Measurements from ENCODE around the gene TM9SF4.
"Not testable (repeated sequence)": the region's sequence is repeated elsewhere in the genome, so short reads cannot be mapped to it uniquely, and the experiment has no call there.

Gene TM9SF4

DNA sequence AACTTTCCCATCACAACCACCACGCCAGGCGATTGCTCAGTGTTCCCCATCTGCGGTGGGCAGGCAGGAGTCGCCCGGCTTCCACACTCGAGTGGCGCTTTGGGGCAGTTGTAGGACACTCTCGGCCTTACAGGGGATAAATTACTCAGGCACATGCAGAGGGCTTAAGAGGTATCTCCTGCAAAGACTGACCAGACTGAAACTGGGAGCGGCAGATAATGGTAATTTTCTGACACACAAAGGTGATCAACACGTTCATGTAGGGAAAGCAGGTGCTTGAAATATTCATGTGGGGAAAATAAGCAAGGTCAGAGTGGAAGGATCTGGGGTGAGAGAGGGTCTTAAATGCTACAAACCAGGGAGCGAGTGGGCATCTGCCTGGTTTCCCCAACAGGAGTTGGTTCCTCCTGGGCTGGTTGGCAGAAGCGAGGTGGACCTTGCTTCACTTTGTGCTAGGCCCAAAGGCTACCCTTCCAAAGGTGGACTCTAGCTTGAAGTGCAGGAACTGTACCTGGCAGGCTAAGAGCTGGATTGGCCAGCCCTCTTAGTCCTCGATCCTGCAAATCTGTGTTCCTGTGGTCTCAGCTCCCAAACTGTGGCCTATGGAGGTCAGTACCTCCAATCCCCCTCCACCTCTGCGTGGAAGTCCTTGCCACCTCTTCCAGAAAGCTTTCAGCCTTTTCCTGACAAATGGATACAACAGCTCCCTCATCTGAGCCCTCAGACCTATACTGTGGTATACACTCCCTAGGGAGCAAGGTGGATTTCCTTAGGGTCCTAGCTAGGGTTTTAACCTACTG is 81.3 kb downstream of the TM9SF4 start:
- DNase-seq = no peak

DNA sequence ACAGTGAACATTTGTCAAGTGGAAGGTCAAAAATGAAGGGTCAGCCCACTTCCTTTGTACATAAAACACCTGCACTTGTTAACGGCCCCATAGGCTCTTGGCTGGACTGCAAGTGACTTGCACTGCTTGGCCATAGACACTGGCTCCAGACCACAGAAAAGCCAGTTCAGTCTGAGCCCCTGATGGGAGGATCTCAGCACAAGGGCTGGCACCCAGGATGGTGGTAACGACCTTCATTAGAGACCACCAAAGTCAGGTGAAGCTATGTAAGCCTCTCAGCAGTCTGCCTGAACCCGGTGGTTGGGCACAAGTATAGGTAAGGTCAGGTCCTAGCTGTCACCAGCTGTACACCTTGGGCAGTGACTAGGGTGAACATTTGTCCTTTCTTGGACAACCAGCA is 81.9 kb downstream of the TM9SF4 start:
- DNase-seq = no peak

DNA sequence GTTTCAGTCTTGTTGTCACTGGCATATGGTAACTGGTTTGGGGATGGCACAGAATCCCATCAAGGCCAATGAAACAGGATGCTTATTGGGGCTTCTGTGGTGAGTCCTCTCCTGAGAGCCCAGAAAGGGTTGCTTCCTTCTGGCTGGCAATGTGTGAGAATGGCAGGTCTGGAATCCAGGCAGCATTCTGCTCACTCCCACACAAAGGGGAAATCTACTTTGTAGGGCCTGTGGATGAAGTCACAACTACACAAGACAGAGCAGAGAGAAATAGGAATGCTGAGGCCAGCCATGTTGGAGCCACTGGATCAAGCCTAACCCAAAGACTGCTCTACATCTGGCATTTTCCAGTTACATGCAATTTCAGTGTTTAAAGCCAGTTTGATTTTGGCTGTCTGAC is 82.4 kb downstream of the TM9SF4 start:
- no peak for DNase-seq

DNA sequence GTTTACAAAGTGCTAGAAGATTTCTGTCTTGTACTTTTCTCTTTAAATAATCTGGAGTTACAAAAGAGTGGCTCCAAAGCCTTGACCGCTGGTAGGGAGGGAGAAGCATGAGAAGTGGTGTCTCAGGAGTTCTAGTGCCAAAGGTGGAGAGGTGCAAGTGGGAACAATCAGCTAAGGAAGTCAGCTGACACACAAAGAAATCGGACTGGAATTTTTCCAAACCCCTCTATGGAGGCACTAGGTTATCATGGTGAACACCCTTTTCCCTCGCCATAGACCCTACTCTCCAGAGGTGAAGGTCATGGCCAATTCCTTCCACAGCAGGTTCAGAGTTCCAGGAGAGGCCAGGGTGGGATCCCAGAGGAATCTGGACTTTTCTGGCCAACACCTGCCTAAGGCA is 83.2 kb downstream of the TM9SF4 start:
- no peak for DNase-seq

DNA sequence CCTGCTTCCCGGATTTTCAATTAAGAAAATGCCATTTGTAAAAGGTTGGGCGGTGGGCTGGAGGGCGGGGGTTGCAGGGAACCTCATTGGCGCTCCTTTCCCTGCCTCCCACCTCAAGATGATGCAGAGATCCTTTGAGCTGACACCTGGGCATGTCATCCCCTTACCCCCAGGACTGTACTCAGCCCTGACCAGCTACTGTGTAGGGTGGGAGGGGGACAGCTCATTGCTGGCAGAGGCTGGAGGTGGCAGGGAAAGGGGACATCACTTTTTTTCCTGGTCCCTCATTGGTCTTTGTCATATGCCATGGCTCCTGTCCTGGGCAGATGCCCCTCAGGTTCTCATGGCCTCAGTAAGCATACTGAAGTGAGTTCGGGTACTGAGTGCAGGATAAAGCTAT is 83.8 kb downstream of the TM9SF4 start:
- DNase-seq = not testable (repeated sequence)

DNA sequence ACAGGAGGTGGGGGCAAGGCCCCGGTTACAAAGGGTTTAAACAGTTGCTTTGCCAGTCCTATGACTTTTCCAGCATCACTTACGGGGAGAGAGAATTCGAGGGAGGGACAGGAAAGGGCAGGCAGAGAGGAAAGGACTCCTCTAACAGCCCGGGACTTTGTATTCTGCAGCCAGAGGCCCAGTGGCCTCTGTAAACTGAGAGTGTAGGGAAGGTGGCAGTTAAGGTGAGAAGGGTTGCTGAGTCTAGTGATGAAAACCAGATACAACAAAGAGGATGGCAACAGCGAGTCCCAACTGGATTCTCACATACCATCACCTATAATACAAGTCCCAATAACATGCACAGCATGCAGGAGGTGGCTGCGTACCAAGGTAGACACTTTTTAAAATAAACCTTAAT is 84.5 kb downstream of the TM9SF4 start:
- DNase-seq = no peak

DNA sequence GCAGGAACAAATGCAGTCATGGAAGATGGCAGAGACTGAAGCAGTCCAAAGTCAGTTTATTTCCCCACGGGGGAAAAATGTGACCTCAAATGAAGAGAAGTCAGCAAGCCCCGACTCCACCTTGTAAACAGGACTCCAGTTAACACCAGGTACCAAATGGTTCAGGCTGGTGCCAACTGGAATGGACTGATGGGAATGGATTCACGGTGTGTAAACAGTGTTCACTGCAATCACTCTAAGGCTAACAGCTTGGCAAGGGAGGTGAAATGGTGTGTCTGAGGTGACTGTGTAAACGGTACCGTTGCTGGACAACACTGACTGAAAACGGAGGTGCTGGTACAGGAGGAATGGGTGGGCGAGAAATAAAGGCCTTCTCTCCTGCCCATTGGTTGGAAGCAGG is 86.1 kb downstream of the TM9SF4 start:
- DNase-seq = no peak

DNA sequence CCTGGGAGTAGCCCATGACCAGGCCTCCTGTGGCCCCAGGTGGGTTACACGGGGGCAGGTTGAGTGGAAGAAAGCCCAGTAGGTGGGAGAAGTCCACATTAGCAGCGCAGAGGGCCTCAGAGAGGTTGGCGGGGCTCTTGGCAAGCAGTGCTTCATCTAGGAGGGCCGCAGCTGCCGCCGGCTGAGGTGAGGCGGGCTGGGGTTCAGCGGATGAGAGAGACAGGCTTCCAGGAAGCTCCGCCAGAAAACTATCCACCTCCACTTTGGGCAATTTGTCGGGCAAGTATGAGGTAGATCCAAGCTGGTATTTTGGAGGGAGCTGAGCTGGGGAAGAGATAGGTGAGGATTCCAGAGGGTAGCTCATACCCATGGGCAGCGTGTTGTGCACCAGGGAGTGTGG is 87.1 kb downstream of the TM9SF4 start:
- DNase-seq = not testable (repeated sequence)

DNA sequence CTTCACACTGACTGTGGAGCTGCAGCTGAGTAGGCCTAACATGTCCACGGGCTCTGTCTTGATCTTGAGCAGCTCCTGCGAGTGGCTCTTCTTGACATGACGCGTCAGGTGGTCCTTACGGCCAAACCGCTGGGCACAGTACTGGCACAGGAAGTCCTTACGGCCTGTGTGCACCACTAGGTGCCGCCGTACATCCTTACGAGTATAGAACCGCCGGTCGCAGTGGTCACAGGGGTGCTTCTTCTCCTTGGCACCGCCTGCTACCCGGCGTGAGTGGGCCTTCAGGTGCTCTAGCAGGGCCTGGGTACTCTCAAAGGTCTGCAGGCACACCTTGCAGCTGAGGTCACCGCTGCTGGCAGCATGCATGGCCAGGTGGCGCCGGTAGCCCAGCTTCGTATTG is 87.6 kb downstream of the TM9SF4 start:
- not testable (repeated sequence) for DNase-seq

DNA sequence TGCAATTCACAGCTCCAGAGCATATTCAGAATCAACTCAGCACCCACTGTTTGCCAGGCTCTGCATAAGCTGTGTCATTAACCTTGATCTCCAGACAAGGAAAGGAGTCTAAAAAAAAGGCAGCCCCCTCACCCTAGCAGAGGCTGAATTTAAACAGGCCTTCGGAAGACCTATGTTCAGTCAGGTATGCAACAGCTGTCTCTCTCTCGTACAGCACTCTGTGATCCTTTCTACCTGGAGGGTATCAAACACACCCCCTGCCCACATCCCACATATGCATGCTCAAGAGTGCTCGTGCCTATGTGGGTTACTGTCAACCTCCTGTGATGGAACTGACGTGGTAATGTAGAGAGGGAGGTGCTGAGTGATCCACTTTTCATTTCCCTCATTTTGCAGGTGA is 89.5 kb downstream of the TM9SF4 start:
- no peak for DNase-seq

DNA sequence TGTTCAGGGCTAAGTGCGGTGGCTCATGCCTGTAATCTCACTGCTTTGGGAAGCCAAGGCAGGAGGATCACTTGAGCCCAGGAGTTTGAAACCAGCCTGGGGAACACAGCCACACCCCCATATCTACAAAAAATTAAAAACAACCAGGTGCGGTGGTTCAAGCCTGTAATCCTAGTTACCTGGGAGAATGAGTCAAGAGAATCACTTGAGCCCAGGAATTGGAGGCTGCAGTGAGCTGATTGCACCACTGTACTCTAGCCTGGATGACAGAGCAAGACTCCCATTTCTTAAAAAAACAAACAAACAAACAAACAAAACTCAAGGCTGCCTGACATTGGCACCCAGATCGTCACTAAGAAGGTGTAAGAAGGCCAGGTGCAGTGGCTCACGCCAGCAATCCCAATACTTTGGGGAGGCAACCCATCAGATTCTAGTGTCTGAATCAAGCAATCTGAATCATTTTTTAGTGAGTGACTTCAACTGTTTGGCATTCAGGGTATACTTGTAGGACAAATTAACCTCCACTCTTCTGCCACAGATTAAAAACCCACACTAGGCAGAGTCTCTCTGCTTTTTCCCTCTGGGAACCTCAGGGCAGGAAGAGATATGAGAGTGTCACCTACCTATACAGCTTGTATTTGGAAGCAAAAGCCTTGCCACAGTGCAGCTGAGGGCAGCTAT is 91.9 kb downstream of the TM9SF4 start:
- DNase-seq = no peak

DNA sequence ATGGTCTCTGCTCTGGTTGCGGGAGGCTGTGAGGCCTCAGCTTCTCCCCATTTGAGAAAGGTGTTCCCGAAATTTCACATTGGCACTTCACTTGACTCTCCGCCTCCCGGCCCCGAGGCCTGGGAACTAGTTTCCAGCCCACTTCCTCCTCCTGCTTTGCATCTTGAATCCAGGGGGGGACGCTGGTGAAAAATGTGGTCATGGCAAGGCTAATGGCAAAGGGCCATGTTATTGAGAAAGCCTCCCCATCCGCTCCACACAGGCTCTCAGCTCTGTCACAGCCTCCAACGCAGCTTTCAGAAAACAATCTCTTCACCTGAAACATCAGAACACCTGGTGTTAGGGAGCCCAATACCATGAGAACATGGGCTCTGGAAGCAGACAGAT is 92.5 kb downstream of the TM9SF4 start:
- DNase-seq = no peak

DNA sequence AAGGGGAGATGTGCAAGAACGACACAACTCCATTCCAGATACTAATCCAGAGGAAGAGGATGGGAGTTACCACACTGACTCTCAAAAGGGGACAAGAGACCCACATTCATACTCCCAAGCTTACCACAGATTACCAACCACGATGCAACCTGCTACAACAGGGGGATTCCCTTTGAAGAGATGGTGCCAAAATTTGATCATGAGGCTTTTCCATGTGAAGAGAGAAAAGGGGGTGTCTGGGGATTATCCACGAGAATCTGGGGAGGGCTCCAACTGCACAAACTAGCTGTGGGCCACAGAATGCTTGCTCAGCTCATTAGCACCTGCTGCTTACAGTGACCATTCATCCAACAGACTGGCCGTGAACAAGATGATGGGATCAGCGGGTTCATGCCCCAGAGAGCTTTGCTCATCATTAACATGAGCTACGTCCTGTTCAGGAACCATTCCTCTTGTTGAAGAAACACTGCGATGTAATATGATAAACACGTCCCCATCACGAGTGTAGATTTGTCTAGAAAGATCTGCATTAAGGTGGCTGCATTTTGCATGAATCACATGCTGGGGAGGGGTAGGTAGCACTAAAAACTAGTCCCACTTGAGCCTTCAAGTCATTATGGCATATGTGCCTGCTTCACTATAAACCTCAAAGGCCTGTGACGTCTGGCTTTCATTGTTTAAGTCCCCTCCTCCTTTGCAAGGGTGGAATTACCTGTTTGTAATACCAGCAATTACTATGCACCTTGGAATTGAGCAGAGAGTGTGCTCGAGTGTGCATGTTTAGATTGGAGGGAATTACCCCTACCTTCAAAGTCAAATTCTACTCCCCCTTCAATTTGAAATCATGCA is 94.1 kb downstream of the TM9SF4 start:
- peak; percentile 38 for DNase-seq

DNA sequence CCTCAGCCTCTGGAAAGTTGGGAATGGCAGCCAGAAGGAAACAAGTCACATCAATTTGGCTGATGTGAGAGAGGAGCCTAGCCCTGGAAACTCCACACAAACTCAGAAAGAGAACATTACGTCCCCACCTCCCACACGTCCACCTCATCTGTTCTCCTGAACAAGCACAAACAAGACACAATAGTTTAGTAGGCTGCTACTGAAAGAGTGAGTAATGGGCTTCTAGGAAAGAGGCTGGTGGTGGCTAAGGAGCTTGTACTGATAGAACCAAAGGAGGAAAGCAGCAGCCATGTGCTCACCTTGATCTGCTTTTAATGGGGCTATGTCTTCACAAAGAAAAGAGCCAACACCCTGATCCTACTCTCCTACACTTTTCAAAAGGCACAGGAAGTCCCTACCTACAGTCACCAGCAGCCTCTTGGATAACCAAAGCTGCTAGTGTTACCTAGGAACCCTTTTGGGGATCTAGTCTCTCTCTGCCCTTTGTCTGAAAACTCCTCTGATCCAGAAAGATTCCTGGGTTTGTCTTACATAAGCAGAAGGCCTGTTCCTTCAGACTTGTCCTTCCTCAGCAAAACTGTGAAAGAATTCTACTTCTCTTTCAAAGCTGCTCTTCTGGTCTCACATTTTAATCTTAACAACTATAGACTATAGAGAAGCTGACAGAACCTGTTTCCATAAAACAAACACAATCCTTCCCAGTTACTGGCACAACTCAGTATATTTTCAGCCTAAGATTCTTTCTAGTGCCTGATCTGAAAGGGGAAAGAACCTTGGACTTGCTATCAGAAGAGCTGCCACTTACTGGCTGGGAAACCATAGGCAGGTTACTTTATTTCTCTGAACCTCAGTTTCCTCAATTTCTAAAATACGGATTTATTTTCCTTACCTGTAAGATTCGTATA is 94.9 kb downstream of the TM9SF4 start:
- DNase-seq = no peak

DNA sequence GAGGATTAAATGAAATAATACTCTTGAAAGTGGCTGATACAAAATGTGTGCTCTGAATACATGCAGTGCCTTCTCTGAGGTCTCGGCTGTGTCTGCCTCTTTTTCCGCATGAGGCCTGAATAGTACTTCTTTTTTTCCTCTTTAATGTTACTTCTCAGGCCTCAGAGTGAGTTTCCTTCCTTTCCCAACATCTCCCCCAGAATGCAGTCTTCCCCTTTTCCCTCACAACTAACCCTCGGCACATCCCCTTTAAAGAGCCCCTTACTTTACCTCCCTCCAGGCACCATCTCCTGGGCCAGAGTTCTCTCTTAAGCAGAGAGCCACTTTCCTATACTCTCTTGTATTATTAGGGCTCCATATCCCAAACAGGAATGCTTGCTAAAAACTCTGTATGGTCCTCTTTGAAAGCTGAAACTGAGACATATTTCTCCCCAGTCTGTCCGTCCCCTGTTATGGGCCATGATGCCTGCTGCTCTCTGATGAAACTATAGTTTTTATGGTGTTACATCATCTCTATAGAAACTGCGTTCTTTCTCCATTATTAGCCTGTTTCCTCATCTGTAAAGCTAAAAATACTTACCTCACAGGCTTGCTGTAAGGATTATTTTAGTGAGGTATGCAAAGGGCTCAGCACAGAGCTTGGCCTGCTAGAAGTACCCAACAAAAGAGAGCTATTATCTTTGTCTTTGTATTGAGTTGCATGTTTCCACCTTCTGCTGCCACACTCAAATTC is 95.8 kb downstream of the TM9SF4 start:
- DNase-seq = no peak

DNA sequence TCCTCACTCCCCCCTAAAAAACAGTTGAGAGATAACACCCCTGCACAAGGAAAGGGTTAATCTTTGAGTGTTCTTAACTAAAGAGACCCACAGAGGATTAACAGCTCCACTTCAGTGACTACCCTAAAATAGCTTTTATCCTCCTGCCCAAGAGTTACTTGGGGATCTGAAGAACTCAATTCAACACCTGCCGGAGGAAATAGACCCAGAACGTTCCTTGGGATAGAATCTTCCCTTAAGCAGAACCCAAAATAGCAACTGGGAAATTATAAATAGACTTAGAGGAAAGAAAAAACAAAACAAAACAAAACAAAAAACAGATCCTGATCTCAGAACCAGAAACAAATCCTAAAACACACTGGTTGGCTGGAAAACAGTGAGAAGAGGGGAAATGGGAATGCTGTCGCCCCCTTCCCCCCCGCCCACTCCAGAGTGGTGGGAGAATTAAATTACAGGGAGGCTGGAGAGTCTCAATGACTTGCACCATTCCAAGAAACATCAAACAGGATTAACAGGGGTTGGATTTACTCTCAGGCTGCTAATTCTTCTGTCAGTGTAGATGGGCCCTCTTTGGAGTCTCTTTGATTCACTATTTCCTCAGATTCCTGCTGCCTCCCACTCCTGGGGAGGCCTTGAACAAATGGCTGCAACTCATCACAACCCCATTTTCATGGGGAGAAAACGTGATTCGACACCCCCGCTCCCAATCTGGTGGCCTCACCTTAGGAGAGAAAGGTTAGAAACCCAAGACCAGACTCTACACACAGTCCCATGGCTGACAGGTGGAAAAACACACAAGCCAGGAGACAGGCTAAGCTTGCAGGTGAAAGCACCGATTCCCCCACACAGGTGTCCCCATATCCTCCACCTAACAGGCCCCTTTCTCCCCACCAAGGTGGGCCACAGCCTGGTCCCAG is 96.6 kb downstream of the TM9SF4 start:
- DNase-seq = no peak

DNA sequence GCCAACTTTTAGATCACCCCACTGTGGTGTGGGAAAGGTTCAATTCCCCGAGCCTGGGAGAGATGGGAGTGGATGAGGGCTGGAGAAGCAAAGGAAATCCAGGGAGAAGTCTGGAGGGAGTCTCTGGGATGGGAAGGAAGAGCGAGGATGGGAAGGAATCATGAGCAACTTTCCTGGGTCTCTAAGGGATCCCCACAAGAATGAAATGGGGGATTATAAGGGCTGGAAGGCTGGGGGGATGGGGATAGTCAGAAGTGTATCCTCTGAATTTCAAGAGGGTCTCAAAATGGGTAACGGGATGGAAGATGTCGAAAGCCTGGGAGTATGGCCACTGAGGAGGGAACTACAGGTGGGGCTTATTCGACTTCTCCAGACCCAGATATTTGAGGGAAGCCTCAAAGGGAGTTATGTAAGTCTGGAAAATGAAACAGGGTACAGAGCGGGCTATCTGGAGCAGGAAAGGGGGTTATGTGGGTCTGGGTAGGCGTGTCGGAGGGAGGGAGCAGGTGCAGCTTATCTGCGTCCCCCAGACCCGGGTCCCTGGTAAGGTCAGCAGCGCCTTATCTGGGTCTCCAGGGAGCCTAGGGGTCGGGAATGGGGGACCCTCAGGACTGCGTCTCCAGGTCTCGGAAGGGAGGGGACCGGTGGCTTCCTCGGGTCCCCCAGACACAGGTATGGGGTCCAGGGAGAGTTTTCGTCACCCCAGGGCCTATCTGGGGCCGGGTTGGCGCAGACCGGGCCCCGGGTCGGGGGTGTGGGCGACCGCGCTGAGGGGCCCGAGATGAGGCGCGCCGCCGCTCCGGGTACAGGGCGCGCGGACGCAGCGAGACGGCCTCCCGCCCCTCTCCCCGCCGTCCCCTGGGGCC is 97.5 kb downstream of the TM9SF4 start:
- DNase-seq = no peak

DNA sequence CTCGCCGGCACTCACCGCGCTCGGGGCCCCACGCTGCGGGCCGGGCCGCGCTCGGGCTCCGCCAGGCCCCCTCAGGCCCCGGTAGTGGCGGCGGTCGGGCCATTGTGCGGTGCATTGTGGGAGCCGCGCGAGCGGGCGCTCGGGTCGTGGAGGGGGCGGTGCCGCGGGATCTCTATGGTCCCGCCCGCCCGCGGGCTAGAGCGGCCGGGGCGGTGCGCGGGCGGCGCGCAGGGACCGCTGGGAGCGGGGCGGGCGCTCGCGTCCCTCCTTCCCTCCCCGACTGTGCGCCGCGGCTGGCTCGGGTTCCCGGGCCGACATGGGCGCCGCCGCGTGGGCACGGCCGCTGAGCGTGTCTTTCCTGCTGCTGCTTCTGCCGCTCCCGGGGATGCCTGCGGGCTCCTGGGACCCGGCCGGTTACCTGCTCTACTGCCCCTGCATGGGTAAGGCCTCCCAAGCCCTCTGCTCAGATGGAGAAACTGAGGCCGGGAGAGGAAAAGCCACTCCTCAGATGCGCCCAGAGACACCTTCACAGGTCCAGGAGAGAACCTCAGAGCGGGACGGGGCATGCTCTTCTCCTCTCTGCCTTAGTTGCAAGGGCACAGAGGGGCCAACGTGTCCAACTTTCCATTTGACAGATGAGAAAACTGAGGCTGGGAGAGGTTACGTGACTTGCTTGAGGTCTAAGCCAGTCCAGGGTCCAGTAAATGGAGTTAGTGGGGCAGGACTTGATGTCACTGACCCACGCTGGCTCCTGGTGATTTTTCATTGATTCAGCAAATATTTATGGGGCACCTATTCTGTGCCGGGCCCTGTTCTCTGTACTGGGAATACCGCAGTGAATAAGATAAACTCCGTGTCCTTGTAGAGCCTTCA is 98.3 kb downstream of the TM9SF4 start, which contains the start of the genes PLAGL2 and POFUT1:
PLAGL2 (minus strand) TSS at position 118 of the 873 bp plus-strand sequence. CDS start 5,565 bp downstream, outside the sequence.
POFUT1 (plus strand) TSS at position 255 of the 873 bp plus-strand sequence; CDS start at position 317, 62 bp downstream.
- DNase-seq = peak; percentile 91
